Measurements from ENCODE around the gene ASGR2.

ASGR2 gene

GRCh38 chr17:7136266-7136877 is 21.8 kb upstream of the ASGR2 start:
- Histone ChIP-seq H3K4me1 (ENCODE audit: control insufficient read depth in 1 of 2, insufficient read depth in 1 of 2, low read depth in 1 of 2, low read length in 1 of 2) (peaks cover 10 to 11% of the 10 kb centered on the region in 2 experiments), H3K9me3 (no peaks in the 10 kb centered on the region), H3K27me3 (peaks cover 77% of the 10 kb centered on the region), H3K4me3 (ENCODE audit: low read depth in 1 of 2, low read length in 1 of 2) (no peak overlapping the region), H3K27ac (no peak overlapping the region), H3K36me3 (no peaks in the 10 kb centered on the region)
- TF ChIP-seq CTCF (IDR thresholded peaks at IDR 0.05) = peak; percentile 75

GRCh38 chr17:7133916-7134315 is 19.3 kb upstream of the ASGR2 start:
- Histone ChIP-seq H3K36me3 (no peaks in the 10 kb centered on the region), H3K4me1 (ENCODE audit: control insufficient read depth in 1 of 2, insufficient read depth in 1 of 2, low read depth in 1 of 2, low read length in 1 of 2) (peaks cover 10 to 11% of the 10 kb centered on the region in 2 experiments), H3K27ac (no peak overlapping the region), H3K9me3 (no peaks in the 10 kb centered on the region), H3K4me3 (ENCODE audit: low read depth in 1 of 2, low read length in 1 of 2) (no peak overlapping the region), H3K27me3 (peaks cover 92% of the 10 kb centered on the region)
- TF ChIP-seq CTCF (IDR thresholded peaks at IDR 0.05) = no peak

GRCh38 chr17:7133424-7133823 is 18.8 kb upstream of the ASGR2 start:
- Histone ChIP-seq H3K36me3 (no peaks in the 10 kb centered on the region), H3K4me3 (ENCODE audit: low read depth in 1 of 2, low read length in 1 of 2) (no peak overlapping the region), H3K27ac (no peak overlapping the region), H3K27me3 (peaks cover 92% of the 10 kb centered on the region), H3K4me1 (ENCODE audit: control insufficient read depth in 1 of 2, insufficient read depth in 1 of 2, low read depth in 1 of 2, low read length in 1 of 2) (peaks cover 10 to 11% of the 10 kb centered on the region in 2 experiments), H3K9me3 (no peaks in the 10 kb centered on the region)
- TF ChIP-seq CTCF (IDR thresholded peaks at IDR 0.05) = no peak

GRCh38 chr17:7132511-7133094 is 18.0 kb upstream of the ASGR2 start:
- no peak for TF ChIP-seq CTCF (IDR thresholded peaks at IDR 0.05)
- H3K27me3 ChIP-seq = peaks cover 93% of the 10 kb centered on the region
- no peak overlapping the region for H3K4me3 ChIP-seq (ENCODE audit: low read depth in 1 of 2, low read length in 1 of 2)
- H3K36me3 ChIP-seq = no peaks in the 10 kb centered on the region
- no peak overlapping the region for H3K27ac ChIP-seq
- H3K4me1 ChIP-seq (ENCODE audit: control insufficient read depth in 1 of 2, insufficient read depth in 1 of 2, low read depth in 1 of 2, low read length in 1 of 2) = peaks cover 10 to 11% of the 10 kb centered on the region in 2 experiments
- no peaks in the 10 kb centered on the region for H3K9me3 ChIP-seq

GRCh38 chr17:7131423-7131791 is 16.8 kb upstream of the ASGR2 start:
- H3K27ac ChIP-seq = no peak overlapping the region
- TF ChIP-seq CTCF (IDR thresholded peaks at IDR 0.05) = no peak
- no peaks in the 10 kb centered on the region for H3K9me3 ChIP-seq
- H3K27me3 ChIP-seq = peaks cover 81% of the 10 kb centered on the region
- peaks cover 10 to 11% of the 10 kb centered on the region in 2 experiments for H3K4me1 ChIP-seq (ENCODE audit: control insufficient read depth in 1 of 2, insufficient read depth in 1 of 2, low read depth in 1 of 2, low read length in 1 of 2)
- no peaks in the 10 kb centered on the region for H3K36me3 ChIP-seq
- no peak overlapping the region for H3K4me3 ChIP-seq (ENCODE audit: low read depth in 1 of 2, low read length in 1 of 2)
